ENCODE results near the gene CFAP20DC.

DNA sequence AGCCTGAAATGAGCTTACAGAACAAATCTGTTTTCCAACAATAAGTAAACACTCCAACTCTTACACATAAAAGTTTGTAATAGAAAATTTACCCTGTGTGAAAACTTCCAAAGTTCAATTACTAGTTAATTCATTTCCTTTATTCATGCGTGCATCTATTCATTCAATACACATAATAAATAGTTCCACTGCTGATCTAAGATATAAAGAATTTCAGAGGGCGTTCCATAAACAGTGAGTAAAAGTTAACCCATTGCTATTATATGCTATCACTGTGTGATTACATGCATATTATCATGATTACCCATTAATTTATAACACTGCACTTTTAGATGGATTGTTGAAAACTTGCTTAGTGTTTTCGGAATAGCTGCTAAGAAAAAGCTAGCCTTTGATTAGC, 36.2 kb upstream of the CFAP20DC start:
- TF ChIP-seq, protein P1, sequence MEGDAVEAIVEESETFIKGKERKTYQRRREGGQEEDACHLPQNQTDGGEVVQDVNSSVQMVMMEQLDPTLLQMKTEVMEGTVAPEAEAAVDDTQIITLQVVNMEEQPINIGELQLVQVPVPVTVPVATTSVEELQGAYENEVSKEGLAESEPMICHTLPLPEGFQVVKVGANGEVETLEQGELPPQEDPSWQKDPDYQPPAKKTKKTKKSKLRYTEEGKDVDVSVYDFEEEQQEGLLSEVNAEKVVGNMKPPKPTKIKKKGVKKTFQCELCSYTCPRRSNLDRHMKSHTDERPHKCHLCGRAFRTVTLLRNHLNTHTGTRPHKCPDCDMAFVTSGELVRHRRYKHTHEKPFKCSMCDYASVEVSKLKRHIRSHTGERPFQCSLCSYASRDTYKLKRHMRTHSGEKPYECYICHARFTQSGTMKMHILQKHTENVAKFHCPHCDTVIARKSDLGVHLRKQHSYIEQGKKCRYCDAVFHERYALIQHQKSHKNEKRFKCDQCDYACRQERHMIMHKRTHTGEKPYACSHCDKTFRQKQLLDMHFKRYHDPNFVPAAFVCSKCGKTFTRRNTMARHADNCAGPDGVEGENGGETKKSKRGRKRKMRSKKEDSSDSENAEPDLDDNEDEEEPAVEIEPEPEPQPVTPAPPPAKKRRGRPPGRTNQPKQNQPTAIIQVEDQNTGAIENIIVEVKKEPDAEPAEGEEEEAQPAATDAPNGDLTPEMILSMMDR (IDR thresholded peaks at IDR 0.05) = no peak
- TF ChIP-seq, protein P2, sequence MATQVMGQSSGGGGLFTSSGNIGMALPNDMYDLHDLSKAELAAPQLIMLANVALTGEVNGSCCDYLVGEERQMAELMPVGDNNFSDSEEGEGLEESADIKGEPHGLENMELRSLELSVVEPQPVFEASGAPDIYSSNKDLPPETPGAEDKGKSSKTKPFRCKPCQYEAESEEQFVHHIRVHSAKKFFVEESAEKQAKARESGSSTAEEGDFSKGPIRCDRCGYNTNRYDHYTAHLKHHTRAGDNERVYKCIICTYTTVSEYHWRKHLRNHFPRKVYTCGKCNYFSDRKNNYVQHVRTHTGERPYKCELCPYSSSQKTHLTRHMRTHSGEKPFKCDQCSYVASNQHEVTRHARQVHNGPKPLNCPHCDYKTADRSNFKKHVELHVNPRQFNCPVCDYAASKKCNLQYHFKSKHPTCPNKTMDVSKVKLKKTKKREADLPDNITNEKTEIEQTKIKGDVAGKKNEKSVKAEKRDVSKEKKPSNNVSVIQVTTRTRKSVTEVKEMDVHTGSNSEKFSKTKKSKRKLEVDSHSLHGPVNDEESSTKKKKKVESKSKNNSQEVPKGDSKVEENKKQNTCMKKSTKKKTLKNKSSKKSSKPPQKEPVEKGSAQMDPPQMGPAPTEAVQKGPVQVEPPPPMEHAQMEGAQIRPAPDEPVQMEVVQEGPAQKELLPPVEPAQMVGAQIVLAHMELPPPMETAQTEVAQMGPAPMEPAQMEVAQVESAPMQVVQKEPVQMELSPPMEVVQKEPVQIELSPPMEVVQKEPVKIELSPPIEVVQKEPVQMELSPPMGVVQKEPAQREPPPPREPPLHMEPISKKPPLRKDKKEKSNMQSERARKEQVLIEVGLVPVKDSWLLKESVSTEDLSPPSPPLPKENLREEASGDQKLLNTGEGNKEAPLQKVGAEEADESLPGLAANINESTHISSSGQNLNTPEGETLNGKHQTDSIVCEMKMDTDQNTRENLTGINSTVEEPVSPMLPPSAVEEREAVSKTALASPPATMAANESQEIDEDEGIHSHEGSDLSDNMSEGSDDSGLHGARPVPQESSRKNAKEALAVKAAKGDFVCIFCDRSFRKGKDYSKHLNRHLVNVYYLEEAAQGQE (IDR thresholded peaks at IDR 0.05) = no peak
- TF ChIP-seq CHD2 (IDR thresholded peaks at IDR 0.05; ENCODE audit: low read length, partially characterized antibody) (no peak), SMC3 (IDR thresholded peaks at IDR 0.05) (no peak), POLR2A (IDR thresholded peaks at IDR 0.05; ENCODE audit: low read length) (no peak), RARB (CRISPR knock-in tag; IDR thresholded peaks at IDR 0.05) (no peak), PHF8 (IDR thresholded peaks at IDR 0.05; ENCODE audit: borderline replicate concordance, low read depth) (no peak), CBX2 (IDR thresholded peaks at IDR 0.05; ENCODE audit: borderline replicate concordance, low read depth) (no peak), ZNF302 (CRISPR knock-in tag; IDR thresholded peaks at IDR 0.05) (no peak), RNF2 (IDR thresholded peaks at IDR 0.05; ENCODE audit: borderline replicate concordance, low read depth) (no peak), NR3C1 (IDR thresholded peaks at IDR 0.05) (no peak), RAD21 (conservative IDR thresholded peaks at IDR 0.05 in 1 of 2, IDR thresholded peaks at IDR 0.05 in 1 of 2) (no peak)
- TF ChIP-seq, protein P3, sequence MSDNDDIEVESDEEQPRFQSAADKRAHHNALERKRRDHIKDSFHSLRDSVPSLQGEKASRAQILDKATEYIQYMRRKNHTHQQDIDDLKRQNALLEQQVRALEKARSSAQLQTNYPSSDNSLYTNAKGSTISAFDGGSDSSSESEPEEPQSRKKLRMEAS (IDR thresholded peaks at IDR 0.05) = no peak

Measured in A549 (cell line).